Activated CD8-positive, alpha-beta memory T cell treated with anti-CD3 and anti-CD28 coated beads, Interleukin-2, amount 50 U/mL, for 4 hours (primary cell): ENCODE results near the gene QSOX1.
A peak's percentile ranks its signal among the peaks of the same experiment; 100 is the strongest.

ENCODE experiments used
- DNase-seq: peaks from one replicate; pipeline ENCODE4 v3.0.0-alpha.2; 2020

QSOX1 gene

GRCh38 chr1:180150982-180151381 is 3.7 kb upstream of the QSOX1 start:
- DNase-seq = no peak

- no peak for DNase-seq
Observed at GRCh38 chr1:180151508-180151907, 3.2 kb upstream of the QSOX1 start.

- no peak for DNase-seq
Observed at GRCh38 chr1:180152588-180152987, 2.1 kb upstream of the QSOX1 start.

GRCh38 chr1:180153032-180153431 is 1.6 kb upstream of the QSOX1 start:
- DNase-seq = no peak

GRCh38 chr1:180154003-180154324 is 705 bp upstream of the QSOX1 start:
- DNase-seq = no peak

- DNase-seq = peak; percentile 27
Observed at GRCh38 chr1:180155182-180155682, 563 bp downstream of the QSOX1 start.

GRCh38 chr1:180156201-180156600 is 1.5 kb downstream of the QSOX1 start:
- no peak for DNase-seq

GRCh38 chr1:180156631-180157091 is 2.0 kb downstream of the QSOX1 start:
- DNase-seq = no peak

- DNase-seq = no peak
Observed at GRCh38 chr1:180157108-180157507, 2.4 kb downstream of the QSOX1 start.

GRCh38 chr1:180157576-180158057 is 2.9 kb downstream of the QSOX1 start:
- DNase-seq = no peak

- DNase-seq = no peak
Observed at GRCh38 chr1:180158149-180159147, 3.8 kb downstream of the QSOX1 start.

- DNase-seq = no peak
Observed at GRCh38 chr1:180160357-180160756, 5.7 kb downstream of the QSOX1 start.

GRCh38 chr1:180163041-180163440 is 8.4 kb downstream of the QSOX1 start:
- no peak for DNase-seq

GRCh38 chr1:180165096-180165495 is 10.4 kb downstream of the QSOX1 start:
- no peak for DNase-seq

GRCh38 chr1:180165509-180166435 is 11.1 kb downstream of the QSOX1 start:
- no peak for DNase-seq

- no peak for DNase-seq
Observed at GRCh38 chr1:180166436-180166800, 11.7 kb downstream of the QSOX1 start.

GRCh38 chr1:180167021-180167701 is 12.5 kb downstream of the QSOX1 start:
- no peak for DNase-seq

GRCh38 chr1:180167721-180168467 is 13.2 kb downstream of the QSOX1 start:
- DNase-seq = no peak

- peak; percentile 29 for DNase-seq
Observed at GRCh38 chr1:180168786-180169639, 14.3 kb downstream of the QSOX1 start.

GRCh38 chr1:180169640-180170195 is 15.0 kb downstream of the QSOX1 start:
- DNase-seq = no peak
